GM12892 (cell line): Measurements from ENCODE around the gene U2AF2.

Source experiments
- POLR2AphosphoS5 ChIP-seq: IDR thresholded peaks from 2 replicates; pipeline ENCODE4 v1.6.1; 2011; ENCODE audit warnings: low read depth, low read length, control low read depth
- TAF1 ChIP-seq: IDR thresholded peaks from 2 replicates; pipeline ENCODE4 v1.6.1; 2011; ENCODE audit warnings: low read depth, mild to moderate bottlenecking, control low read depth, low read length, borderline replicate concordance

GRCh38 chr19:55611300-55611982 is 43.4 kb upstream of the U2AF2 start:
- no peak for TF ChIP-seq POLR2AphosphoS5
- TF ChIP-seq TAF1: no peak
